Astrocyte of the cerebellum (primary cell): Measurements from ENCODE around the gene DEAF1.

Source experiments
- DNase-seq: peaks from one replicate; pipeline ENCODE4 v3.0.0-alpha.2; 2011; ENCODE audit warnings: low read depth
- H3K4me3 ChIP-seq: 2 replicates; pipeline ENCODE4 v1.5.1; 2011; ENCODE audit warnings: mild to moderate bottlenecking, low read depth, low read length, moderate library complexity
- CTCF ChIP-seq: IDR thresholded peaks from 2 replicates; pipeline ENCODE4 v1.5.1; 2012; ENCODE audit warnings: low read length, low read depth, moderate library complexity, mild to moderate bottlenecking; ENCODE audit errors: missing control alignments
- in situ Hi-C: cut with HindIII; loops from 2 replicates; pipeline ENCODE4 v1.10.0; 2017; ENCODE audit warnings: low sequenced_read_pairs

Gene DEAF1

GRCh38 chr11:729492-730074 lies 34.6 kb upstream of the DEAF1 start:
- TF ChIP-seq CTCF: no peak
- H3K4me3 ChIP-seq: no peak overlapping the region
- DNase-seq: no peak
- in situ Hi-C loops: no loop called here

- no peak for TF ChIP-seq CTCF
- no peak for DNase-seq
- in situ Hi-C loops: no loop called here
- no peak overlapping the region for H3K4me3 ChIP-seq
Observed at GRCh38 chr11:728901-729491, 34.0 kb upstream of the DEAF1 start.

- peak; percentile 98 for TF ChIP-seq CTCF
- peak; percentile 66 for DNase-seq
- in situ Hi-C loops: no loop called here
- no peak overlapping the region for H3K4me3 ChIP-seq
Observed at GRCh38 chr11:727859-728748, 33.1 kb upstream of the DEAF1 start.

GRCh38 chr11:727281-727701 lies 32.3 kb upstream of the DEAF1 start:
- in situ Hi-C loops: no loop called here
- H3K4me3 ChIP-seq: no peak overlapping the region
- no peak for DNase-seq
- TF ChIP-seq CTCF: no peak

GRCh38 chr11:726278-727220 lies 31.5 kb upstream of the DEAF1 start:
- in situ Hi-C loops: no loop called here

More at GRCh38 chr11:726278-727220, 31.5 kb upstream of the DEAF1 start:
- no peak overlapping the region for H3K4me3 ChIP-seq
- no peak for TF ChIP-seq CTCF
- no peak for DNase-seq
